GM20431 (cell line): ENCODE data around the gene ANO2.

Experiments used
- in situ Hi-C: fragments of 300-500 bp; cut with MseI, MboI; formaldehyde crosslinking; loops from one replicate; pipeline ENCODE4 v1.15.0; 2020; ENCODE audit warnings: low sequenced_read_pairs; ENCODE audit not compliant: unreplicated experiment

Gene ANO2

GRCh38 chr12:5965950-5966383 lies 20.9 kb upstream of the ANO2 start:
- in situ Hi-C loops, result no loop called here

DNA sequence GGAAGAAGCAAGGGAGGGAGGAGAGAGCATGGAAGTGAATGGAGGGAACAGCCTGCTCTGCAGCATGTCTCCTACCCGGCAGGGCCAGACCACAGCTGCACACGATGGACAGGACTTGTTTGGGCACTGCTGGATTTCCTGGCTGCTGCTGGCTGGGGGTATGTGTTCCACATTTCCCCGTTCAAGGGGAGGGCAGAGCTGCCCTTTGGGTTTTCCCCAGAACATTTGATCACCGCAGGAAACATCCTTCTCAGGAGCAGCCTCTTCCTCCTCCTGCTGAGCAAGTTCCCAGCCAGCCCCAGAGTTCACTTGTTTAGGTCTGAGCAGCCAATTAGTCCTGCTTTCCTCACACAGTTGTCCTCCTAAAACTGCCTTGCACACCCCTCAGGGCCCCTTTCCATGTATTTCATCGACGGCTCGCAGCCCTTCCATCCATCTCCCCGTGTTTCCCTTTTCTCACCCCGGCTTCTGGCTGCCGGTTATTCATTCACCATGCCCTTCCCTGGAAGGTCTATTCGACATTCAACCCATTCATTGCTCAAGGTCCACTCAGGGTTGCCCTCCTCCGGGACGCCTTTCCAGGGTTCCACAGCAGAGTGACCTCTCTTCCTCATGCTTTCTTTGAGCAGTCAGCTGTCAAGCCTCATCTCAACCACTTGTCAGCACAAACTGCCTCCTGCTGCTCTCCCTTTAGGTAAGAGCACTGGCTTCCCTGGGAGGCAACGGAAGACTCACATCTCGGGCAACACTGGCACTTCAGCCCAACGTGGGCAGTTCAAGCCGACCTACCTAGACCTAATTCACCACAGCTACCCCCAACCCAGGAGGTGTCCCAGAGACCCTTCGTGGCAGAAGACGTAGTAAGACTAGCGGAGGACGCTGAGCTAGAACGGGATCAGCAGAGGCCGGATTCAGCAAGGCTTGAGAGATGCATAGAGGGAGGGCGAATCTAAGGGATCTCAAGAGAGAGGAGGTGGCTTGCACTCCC lies 20.1 kb upstream of the ANO2 start:
- in situ Hi-C loops, result no loop called here

- in situ Hi-C loops, result no loop called here
Measured at GRCh38 chr12:5963515-5963914, 18.5 kb upstream of the ANO2 start.

- in situ Hi-C loops, result no loop called here
Measured at GRCh38 chr12:5960783-5961182, 15.7 kb upstream of the ANO2 start.

- in situ Hi-C loops, result no loop called here
Measured at GRCh38 chr12:5956987-5957386, 11.9 kb upstream of the ANO2 start.

DNA sequence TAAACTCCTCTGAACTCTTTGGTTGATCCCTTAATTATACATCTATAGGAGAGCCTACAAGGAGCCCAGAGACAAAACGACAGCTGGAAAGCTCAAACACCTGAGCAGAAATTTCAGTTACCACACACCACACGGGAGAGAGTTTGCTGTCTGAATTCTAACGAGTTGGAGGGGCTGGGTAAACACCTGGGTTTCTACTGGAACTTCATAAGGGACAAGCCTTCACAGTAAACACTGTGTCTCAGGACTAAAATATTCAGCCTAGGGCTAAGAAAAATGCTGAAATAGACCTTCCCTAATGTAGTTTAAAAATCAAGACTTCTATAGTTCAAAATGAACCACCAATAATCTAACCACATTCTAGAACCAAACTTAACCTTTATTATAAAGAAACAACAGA lies 9.6 kb upstream of the ANO2 start:
- in situ Hi-C loops, result no loop called here

DNA sequence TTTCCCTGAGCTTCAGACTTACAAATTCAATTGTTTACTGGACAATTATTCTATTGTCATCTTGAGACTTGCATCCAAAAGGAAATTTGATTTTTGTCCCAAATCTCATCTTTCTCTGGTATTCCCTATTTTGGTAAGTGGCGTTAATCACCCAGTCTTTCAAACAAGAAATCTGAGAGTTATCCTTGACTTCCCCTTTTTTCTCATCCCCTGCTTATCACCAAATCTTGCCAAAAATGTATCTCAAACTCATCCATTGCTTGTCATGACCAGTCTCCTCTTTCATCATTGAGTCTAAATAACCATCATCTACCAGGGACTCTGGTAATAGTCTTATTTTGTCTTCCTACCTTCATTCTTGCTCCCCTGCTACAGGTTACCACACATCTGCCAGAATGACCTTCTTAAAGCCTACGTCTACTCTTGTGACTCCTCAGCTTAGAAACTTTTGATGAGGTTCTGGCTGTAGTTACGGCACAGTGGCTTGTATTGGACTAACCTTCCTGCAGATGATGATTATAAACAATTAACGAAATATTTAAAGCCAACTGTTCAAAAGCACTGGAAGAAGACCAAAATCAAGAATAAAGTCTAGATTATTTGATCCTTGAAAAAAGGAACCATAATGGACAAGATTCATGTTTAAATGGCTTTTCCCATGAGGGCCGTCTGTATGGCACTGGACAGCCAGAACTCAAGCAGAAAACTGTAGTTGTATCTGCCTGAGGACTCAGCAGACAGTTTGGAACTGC lies 9.0 kb upstream of the ANO2 start:
- in situ Hi-C loops, result no loop called here

- in situ Hi-C loops, result no loop called here
Measured at GRCh38 chr12:5952031-5952430, 7.0 kb upstream of the ANO2 start.

DNA sequence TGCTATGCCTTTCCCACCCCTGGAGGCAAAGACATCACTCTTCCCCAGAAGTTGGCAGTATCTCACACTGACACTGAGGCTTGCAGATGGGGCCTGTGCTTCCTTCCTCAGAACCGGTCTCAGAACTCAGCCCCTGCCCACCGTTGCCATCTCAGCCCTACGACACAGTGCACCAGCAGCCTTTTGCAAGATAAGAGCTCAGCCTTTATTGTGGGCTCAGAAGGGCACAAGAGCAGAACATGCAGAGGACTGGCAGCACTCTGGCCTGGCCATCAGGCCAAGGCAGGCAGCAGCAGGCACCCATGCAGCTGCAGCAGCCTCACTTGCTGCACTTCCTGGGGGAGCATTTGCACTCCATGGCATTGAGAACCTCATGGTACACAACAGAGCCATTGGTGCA lies 3.6 kb upstream of the ANO2 start:
- in situ Hi-C loops, result no loop called here

GRCh38 chr12:5947006-5947405 lies 1.9 kb upstream of the ANO2 start:
- in situ Hi-C loops, result no loop called here

DNA sequence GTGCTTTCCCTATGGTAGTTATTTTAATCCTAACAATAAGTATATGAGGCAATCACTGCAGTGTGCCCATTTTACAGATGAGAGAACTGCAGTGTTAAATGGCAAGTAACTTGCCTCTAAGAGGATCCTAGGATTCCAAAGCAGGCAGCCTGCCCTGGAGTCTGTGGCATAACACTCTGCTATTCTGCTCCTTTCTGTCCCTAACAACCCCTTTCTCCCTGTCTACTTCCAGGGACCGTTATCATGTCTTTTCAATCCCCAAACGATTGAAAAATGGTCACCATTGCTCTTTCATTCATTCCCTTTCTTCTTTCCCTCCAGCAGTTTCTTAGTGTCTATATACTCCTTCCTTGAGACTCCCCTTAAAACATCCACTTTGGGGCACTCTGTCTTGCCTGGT lies 1.3 kb upstream of the ANO2 start:
- in situ Hi-C loops, result no loop called here

DNA sequence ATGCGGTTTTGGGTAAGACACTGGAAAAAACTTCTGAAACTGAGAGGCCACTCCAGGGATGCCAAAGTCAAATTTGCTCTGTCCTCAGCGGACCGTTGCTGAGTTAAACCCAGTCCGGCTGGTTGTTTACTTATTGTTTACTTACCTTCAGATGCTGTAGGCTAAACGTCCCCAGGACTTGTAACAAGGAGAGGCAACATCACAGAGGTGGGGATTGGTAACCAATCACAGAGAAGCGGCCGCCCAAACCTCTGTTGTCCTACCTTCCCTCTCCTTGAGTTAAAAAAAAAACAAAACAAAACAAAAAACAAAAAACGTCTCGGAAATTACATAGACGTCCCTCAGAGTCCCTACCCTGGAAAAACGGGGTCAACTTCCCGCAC lies 380 bp downstream of the ANO2 start:
- in situ Hi-C loops, result no loop called here

DNA sequence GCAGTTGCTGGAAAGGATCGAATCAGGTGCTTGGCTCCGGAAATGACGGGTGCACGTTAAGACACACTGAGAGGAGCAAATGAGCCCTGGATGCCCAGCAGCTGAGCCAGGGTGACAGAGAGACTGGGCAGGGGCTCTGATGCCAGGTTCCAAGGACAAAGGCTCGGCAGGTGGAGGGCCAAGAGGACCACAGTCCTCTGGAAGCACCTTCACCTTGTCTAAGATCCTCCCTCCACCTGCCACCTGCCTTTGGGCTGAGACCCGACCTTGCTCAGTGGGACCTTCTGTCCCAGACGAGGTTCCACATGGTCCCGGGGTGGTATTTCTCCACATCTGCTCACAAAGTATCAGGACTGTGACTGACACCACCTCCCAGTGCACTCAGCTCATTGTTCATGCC lies 1.0 kb downstream of the ANO2 start:
- in situ Hi-C loops, result no loop called here

DNA sequence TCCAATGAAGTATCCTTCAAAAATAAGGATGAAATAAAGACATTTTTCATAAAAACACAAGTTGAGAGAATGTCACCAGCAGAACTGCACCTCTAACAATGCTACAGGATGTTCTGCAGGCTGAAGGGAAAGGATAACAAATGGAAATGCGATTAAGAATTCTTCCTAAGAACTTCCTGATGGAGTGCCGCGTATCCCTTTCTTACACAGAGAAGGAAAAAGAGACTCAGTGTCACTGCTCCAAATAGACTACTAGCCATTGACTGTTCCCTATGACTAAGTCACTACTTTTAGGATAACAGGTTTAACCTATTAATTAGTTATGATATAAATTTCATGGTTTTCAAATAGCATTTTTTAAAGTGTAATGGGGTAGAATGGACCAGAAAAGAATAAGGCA lies 3.2 kb downstream of the ANO2 start:
- in situ Hi-C loops, result no loop called here

DNA sequence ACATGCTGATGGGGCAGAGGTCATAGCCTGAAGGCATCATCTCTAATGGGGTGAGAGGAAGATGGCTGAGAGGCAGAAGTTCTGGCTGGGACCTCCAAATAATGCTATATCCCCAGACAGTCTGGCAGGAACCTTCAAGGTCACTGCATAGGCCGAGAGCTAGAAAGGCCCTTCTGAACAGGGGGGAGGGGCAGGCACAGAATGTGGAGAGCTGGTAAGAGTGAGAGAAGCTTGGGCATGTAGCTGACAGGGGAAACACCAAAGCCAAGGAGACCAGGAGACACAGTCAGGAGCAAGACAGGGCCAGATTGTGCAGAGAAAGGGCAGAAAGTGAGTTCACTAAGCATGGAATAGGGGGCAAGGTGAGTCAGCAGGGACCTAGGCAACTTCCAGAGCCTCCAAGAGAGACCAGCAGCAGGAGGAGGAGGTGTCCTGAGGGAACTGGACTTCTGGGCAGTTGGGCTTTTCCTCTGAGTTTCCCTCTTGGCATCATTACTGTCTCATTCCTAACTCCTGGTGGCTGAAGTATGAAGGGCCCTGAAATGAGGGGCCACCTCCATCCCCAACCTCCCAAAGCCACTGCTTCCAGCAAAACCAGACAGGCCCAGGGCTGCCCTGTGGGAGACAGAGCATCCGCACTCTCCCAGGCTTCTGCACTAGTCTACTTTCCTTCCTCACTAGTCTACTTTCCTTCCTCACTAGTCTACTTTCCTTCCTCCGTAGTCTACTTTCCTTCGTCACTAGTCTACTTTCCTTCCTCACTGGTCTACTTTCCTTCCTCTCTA lies 17.1 kb downstream of the ANO2 start:
- in situ Hi-C loops, result no loop called here

- in situ Hi-C loops, result no loop called here
Measured at GRCh38 chr12:5925646-5926045, 19.4 kb downstream of the ANO2 start.

- in situ Hi-C loops, result no loop called here
Measured at GRCh38 chr12:5924342-5924741, 20.7 kb downstream of the ANO2 start.

DNA sequence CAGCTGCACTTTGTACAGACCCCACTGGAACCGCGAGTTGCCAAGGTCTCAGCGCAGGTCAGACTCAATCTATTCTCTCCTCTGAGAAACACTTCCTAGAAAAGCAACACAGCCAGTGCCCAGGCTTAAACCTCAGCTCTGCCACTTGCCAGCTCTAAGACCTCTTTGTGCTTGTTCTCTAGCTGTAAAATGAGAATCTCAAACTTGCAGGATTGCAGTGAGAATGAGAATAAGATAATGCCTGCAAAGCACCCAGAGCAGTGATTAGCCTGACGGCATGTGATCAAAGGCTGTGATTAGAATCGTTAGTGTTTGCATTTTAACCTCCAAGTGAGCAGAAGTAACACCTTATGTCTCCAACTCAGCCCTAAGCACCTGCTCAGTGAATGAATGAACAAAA lies 21.3 kb downstream of the ANO2 start:
- in situ Hi-C loops, result no loop called here

GRCh38 chr12:5923043-5923605 lies 21.9 kb downstream of the ANO2 start:
- in situ Hi-C loops, result no loop called here
